B cell (primary cell): ENCODE data around the gene PLEKHO2. TPM values are rescaled to one million over a fixed set of nuclear protein-coding genes. Genes with fewer than 3 reads are reported as not detected.

Experiments used
- ATAC-seq: fragments of 200-7000 bp; cut with Tn5 transposase; one replicate; pipeline ENCODE4 v1.10.0; 2021; ENCODE audit warnings: low read depth, mild to moderate bottlenecking, moderate number of reproducible peaks, moderate library complexity
- CTCF ChIA-PET: fragments of 350-600 bp; sonication (Branson Sonifier 250); formaldehyde crosslinking; loops from one replicate; lab custom pipeline; 2021; ENCODE audit warnings: antibody characterized with exemption, inconsistent platforms; lab: Charles Lee
- POLR2A ChIA-PET: fragments of 350-600 bp; sonication (Branson Sonifier 250); formaldehyde crosslinking; loops from one replicate; lab custom pipeline; 2021; ENCODE audit warnings: antibody characterized with exemption; lab: Charles Lee
- DNase-seq: peaks from one replicate; pipeline ENCODE4 v3.0.0; 2013
- H2AFZ ChIP-seq: 2 replicates; pipeline ENCODE4 v1.6.1; 2012; ENCODE audit warnings: mild to moderate bottlenecking, low read depth, low read length; ENCODE audit not compliant: insufficient read depth, poor library complexity, severe bottlenecking
- H3K27ac ChIP-seq, 2 donors: 1 replicate in 1 of 2; 2 replicates in 1 of 2; pipeline ENCODE4 v1.5.1; 2012 to 2013; ENCODE audit warnings: low read length in 2 of 2, mild to moderate bottlenecking in 2 of 2, moderate library complexity in 1 of 2
- H3K27me3 ChIP-seq, 4 experiments: fragments of 200-600 bp in 1 of 4; sonication (generic) in 1 of 4; replicated peaks in 1 of 4; 1 replicate in 2 of 4; 2 replicates in 2 of 4; pipeline versions ENCODE4 v1.6.1 to v1.7.0; 2013 to 2016; ENCODE audit warnings: low read length in 3 of 4, mild to moderate bottlenecking in 2 of 4, mixed read lengths in 1 of 4, moderate library complexity in 1 of 4; ENCODE audit not compliant: insufficient read depth in 4 of 4, control insufficient read depth in 3 of 4; ENCODE audit errors: control extremely low read depth in 1 of 4
- H3K36me3 ChIP-seq, 2 experiments: replicated peaks in 1 of 2; 1 replicate in 1 of 2; 2 replicates in 1 of 2; pipeline versions ENCODE4 v1.6.1 to v1.7.1; 2013; ENCODE audit warnings: low read length in 1 of 2; ENCODE audit not compliant: insufficient read depth in 2 of 2, control insufficient read depth in 1 of 2; ENCODE audit errors: control extremely low read depth in 1 of 2, extremely low read depth in 1 of 2
- H3K4me1 ChIP-seq, 2 donors: fragments of 200-600 bp in 1 of 2; sonication (generic) in 1 of 2; 1 replicate in 1 of 2; 2 replicates in 1 of 2; pipeline versions ENCODE4 v1.5.1 to v1.6.1; 2013 to 2017; ENCODE audit warnings: low read length in 2 of 2; ENCODE audit not compliant: control insufficient read depth in 2 of 2, insufficient read depth in 2 of 2
- H3K4me2 ChIP-seq: replicated peaks from 2 replicates; pipeline ENCODE3; 2012; ENCODE audit warnings: mild to moderate bottlenecking, low read depth, low read length; ENCODE audit not compliant: poor library complexity, severe bottlenecking
- H3K4me3 ChIP-seq, 5 experiments: fragments of 200-600 bp in 1 of 5; sonication (generic) in 1 of 5; 1 replicate in 3 of 5; 2 replicates in 2 of 5; pipeline versions ENCODE4 v1.5.1 to v1.7.0; 2011 to 2016; ENCODE audit warnings: low read length in 4 of 5, mild to moderate bottlenecking in 4 of 5, low read depth in 2 of 5, control low read depth in 1 of 5, moderate library complexity in 1 of 5; ENCODE audit not compliant: insufficient read depth in 1 of 5; ENCODE audit errors: control extremely low read depth in 1 of 5, extremely low read depth in 1 of 5
- H3K79me2 ChIP-seq: fragments of 200-600 bp; sonication (generic); one replicate; pipeline ENCODE4 v1.6.0; 2016; ENCODE audit warnings: low read length; ENCODE audit not compliant: control insufficient read depth, insufficient read depth
- H3K9ac ChIP-seq: fragments of 200-600 bp; sonication (generic); 2 replicates; pipeline ENCODE4 v1.6.1; 2017; ENCODE audit warnings: mild to moderate bottlenecking, low read length, moderate library complexity
- H3K9me3 ChIP-seq, 3 donors: one replicate each; pipeline versions ENCODE4 v1.6.1 to v1.7.1; 2013; ENCODE audit warnings: low read length in 2 of 3; ENCODE audit not compliant: control insufficient read depth in 2 of 3, insufficient read depth in 1 of 3; ENCODE audit errors: control extremely low read depth in 1 of 3
- H4K20me1 ChIP-seq: 2 replicates; pipeline ENCODE4 v1.6.0; 2012; ENCODE audit warnings: mild to moderate bottlenecking, low read length; ENCODE audit not compliant: insufficient read depth, control insufficient read depth, poor library complexity, severe bottlenecking
- H3K27ac Mint-ChIP-seq: one replicate; pipeline ENCODE4 v1.8.0; 2021; ENCODE audit warnings: mixed read lengths
- H3K27me3 Mint-ChIP-seq: one replicate; pipeline ENCODE4 v1.8.0; 2021; ENCODE audit warnings: mixed read lengths
- H3K4me1 Mint-ChIP-seq: one replicate; pipeline ENCODE4 v1.8.0; 2021; ENCODE audit warnings: mixed read lengths
- H3K4me3 Mint-ChIP-seq: one replicate; pipeline ENCODE4 v1.8.0; 2021; ENCODE audit warnings: mixed read lengths
- H3K9me3 Mint-ChIP-seq: one replicate; pipeline ENCODE4 v1.8.0; 2022; ENCODE audit warnings: mixed read lengths; ENCODE audit not compliant: insufficient read depth
- EZH2 ChIP-seq: IDR thresholded peaks from 2 replicates; pipeline ENCODE4 v1.6.1; 2012; ENCODE audit warnings: borderline replicate concordance, low read depth, mild to moderate bottlenecking, moderate library complexity, low read length; ENCODE audit not compliant: insufficient read depth, poor library complexity, severe bottlenecking
- WGBS: methylation state at CpG from one replicate; pipeline ENCODE4 v1.1.5; 2013; ENCODE audit warnings: missing lambda C conversion rate; ENCODE audit not compliant: insufficient coverage; 5-methylcytosine and 5-hydroxymethylcytosine counted together
- intact Hi-C: fragments of 100-400 bp; cut with micrococcal nuclease; formaldehyde crosslinking; loops from one replicate; pipeline ENCODE4 v1.10.0; 2022
- polyA plus RNA-seq: library from polyadenylated mRNA; depleted of rRNA; stranded (reverse); fragments of >200 nt; gene quantifications from 2 replicates; pipeline ENCODE4 v1.2.3, GENCODE V29; 2012
- total RNA-seq, 2 donors: library from RNA; stranded (reverse); fragments of 120-200 nt in 1 of 2; gene quantifications; 1 replicate in 1 of 2; 2 replicates in 1 of 2; pipeline versions ENCODE4 v1.2.3 to v1.2.4, GENCODE V29; 2013 to 2022
- TF ChIP-seq, protein P1 (sequence below): fragments of 200-600 bp; IDR thresholded peaks from one replicate; pipeline ENCODE4 v1.8.0; 2022; ENCODE audit warnings: antibody characterized with exemption, mild to moderate bottlenecking

Gene PLEKHO2
- total and polyA plus RNA-seq, 2 donors (not counting 1 experiment from before 2014, with no cell fraction given), result 13.7 to 23.1 TPM

DNA sequence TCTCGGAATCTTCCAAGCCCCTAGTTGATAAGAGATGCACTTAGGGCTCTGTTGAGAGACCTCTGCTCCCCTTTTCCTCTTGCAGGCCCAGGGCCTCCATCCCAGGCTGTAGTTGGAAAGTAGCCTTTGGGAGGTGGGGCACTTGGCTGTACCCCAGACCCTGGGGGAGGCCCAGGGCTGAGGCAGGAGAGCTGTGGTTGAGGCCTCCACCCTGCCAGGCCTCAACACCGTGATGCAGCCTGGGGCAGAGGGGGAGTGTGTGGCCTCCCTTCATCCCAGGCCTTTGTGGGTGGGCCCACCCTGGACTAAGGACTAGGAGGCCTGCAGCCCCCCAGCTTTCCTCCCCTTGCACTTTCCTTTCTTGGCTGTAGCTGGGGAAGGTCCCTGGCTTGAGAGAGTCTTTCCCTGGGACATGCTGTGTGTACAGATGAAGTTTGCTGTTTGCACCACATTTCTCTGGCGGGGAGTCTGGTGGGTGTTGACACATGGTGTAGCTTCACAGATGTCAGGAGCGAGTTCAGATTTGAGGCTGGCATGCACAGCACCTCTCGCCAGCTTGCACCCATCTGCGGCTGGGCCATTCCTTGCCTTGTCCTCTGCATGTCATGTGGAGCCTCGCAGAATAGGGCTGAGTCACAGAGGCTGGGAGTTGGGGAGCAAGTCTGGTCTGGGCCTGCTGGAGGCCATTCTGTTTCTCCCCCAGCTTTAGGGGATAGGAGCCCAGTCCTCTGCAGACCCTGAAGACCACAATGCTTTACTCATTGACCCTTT, 13.7 kb downstream of the PLEKHO2 start:
- peaks cover 3 to 80% of the 10 kb centered on the region in 2 experiments for H3K36me3 ChIP-seq
- ATAC-seq (no peak), DNase-seq (no peak)

More for the DNA sequence above, 13.7 kb downstream of the PLEKHO2 start:
- intact Hi-C loops, result no loop called here
- H3K4me2 ChIP-seq, result no peak overlapping the region
- Mint-ChIP-seq H3K4me3 (no peak overlapping the region), H3K27me3 (no peaks in the 10 kb centered on the region), H3K9me3 (no peaks in the 10 kb centered on the region), H3K27ac (peak overlapping the region; percentile 42), H3K4me1 (peaks cover 62% of the 10 kb centered on the region)
- peaks cover 91% of the 10 kb centered on the region for H4K20me1 ChIP-seq
- no peak for TF ChIP-seq EZH2
- TF ChIP-seq, protein P1, sequence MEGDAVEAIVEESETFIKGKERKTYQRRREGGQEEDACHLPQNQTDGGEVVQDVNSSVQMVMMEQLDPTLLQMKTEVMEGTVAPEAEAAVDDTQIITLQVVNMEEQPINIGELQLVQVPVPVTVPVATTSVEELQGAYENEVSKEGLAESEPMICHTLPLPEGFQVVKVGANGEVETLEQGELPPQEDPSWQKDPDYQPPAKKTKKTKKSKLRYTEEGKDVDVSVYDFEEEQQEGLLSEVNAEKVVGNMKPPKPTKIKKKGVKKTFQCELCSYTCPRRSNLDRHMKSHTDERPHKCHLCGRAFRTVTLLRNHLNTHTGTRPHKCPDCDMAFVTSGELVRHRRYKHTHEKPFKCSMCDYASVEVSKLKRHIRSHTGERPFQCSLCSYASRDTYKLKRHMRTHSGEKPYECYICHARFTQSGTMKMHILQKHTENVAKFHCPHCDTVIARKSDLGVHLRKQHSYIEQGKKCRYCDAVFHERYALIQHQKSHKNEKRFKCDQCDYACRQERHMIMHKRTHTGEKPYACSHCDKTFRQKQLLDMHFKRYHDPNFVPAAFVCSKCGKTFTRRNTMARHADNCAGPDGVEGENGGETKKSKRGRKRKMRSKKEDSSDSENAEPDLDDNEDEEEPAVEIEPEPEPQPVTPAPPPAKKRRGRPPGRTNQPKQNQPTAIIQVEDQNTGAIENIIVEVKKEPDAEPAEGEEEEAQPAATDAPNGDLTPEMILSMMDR, result no peak
- H3K9me3 ChIP-seq, result no peaks in the 10 kb centered on the region
- H3K4me3 ChIP-seq, result no peak overlapping the region
- no peaks in the 10 kb centered on the region for H3K27me3 ChIP-seq
- POLR2A ChIA-PET, result no interaction called here
- no peak overlapping the region for H3K27ac ChIP-seq
- 90% methylated on average over 7 of the region's 7 CpGs for WGBS
- peaks cover 81% of the 10 kb centered on the region for H3K79me2 ChIP-seq
- H2AFZ ChIP-seq, result no peak overlapping the region
- H3K4me1 ChIP-seq, result peaks cover 19 to 38% of the 10 kb centered on the region in 2 donors
- CTCF ChIA-PET, result interaction anchor here (0.6 kb wide), 1 partner anchor 127 kb away, joined by 3 read pairs; no protein-coding TSS in a partner anchor
- H3K9ac ChIP-seq, result no peak overlapping the region
